Measurements from ENCODE around the gene AVL9. TPM values are rescaled to one million over a fixed set of nuclear protein-coding genes. Genes with fewer than 3 reads are reported as not detected.

Gene AVL9
- total RNA-seq = 25.4 and 52.4 TPM in 2 replicates
- polyA plus RNA-seq = 12.3 and 16.7 TPM in 2 replicates
- 18.2 and 21.2 TPM in 2 replicates for polyA plus RNA-seq (2012)
- 10.1 and 25.8 TPM in 2 replicates for polyA minus RNA-seq (ENCODE audit: low replicate concordance)

DNA sequence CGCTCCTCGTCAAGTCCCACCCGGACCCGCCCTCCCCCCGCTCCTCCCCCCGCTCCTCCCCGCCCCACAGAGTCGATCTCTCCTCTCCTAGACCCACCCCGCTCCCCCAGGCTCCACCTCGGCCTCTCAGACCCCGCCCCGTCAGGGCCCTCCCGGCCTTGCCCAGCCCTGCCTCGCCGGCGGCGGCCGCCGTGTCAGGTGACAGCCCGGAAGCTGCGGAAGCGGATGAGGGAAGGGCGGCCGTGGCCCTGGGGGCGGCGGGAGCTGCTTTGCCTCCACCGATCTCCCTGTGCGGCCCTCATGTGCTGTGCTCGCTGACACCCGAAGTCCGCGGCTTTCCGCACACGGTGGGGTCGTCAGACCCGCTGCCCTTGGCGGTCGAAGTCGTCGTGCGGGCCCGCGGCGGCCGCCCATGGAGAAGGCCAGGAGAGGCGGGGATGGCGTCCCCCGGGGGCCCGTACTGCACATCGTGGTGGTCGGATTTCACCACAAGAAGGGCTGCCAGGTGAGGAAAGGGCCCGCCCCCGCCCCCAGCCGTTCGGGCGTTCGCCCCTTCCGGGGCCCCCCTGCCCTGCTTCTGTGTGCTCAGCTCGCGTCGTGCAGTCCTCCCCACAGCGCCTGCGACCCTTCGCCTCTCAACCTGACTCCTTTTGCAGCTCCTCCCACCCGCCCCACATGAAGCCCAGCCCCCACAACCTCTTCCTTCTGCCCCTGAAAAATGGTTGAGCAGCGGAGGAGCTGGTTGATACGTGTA, at the start of gene AVL9:
Gene AVL9, plus strand, starts transcription at position 192 of the 754 bp plus-strand sequence. Its CDS starts 221 bp downstream, at position 413.
- peak within 1 kb of the TSS; percentile 87 for H2AFZ ChIP-seq (ENCODE audit: low read length)
- peak within 1 kb of the TSS; percentile 97 for H3K9ac ChIP-seq (ENCODE audit: insufficient read depth, low read length)
- peak; percentile 94 to 95 for DNase-seq (ENCODE audit: low read depth in 2 of 2)
- H4K20me1 ChIP-seq (ENCODE audit: control insufficient read depth, extremely low read depth, insufficient read depth, low read length) = no peaks in the 10 kb centered on the region
- H3K36me3 ChIP-seq (ENCODE audit: control insufficient read depth, insufficient read depth, low read length) = no peaks in the 10 kb centered on the region
- TF ChIP-seq, protein P1, sequence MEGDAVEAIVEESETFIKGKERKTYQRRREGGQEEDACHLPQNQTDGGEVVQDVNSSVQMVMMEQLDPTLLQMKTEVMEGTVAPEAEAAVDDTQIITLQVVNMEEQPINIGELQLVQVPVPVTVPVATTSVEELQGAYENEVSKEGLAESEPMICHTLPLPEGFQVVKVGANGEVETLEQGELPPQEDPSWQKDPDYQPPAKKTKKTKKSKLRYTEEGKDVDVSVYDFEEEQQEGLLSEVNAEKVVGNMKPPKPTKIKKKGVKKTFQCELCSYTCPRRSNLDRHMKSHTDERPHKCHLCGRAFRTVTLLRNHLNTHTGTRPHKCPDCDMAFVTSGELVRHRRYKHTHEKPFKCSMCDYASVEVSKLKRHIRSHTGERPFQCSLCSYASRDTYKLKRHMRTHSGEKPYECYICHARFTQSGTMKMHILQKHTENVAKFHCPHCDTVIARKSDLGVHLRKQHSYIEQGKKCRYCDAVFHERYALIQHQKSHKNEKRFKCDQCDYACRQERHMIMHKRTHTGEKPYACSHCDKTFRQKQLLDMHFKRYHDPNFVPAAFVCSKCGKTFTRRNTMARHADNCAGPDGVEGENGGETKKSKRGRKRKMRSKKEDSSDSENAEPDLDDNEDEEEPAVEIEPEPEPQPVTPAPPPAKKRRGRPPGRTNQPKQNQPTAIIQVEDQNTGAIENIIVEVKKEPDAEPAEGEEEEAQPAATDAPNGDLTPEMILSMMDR (conservative IDR thresholded peaks at IDR 0.05 in 1 of 2, IDR thresholded peaks at IDR 0.05 in 1 of 2; ENCODE audit: low read depth in 1 of 2, low read length in 2 of 2) = no peak
- no peak for TF ChIP-seq EZH2 (IDR thresholded peaks at IDR 0.05; ENCODE audit: low read length, missing control alignments)
- H3K9me3 ChIP-seq (ENCODE audit: control insufficient read depth, insufficient read depth, low read depth, low read length) = no peaks in the 10 kb centered on the region
- H3K27me3 ChIP-seq (ENCODE audit: control insufficient read depth, insufficient read depth, low read length) = no peaks in the 10 kb centered on the region
- H3K79me2 ChIP-seq (ENCODE audit: control insufficient read depth, insufficient read depth, low read length) = peaks cover 43% of the 10 kb centered on the region
- H3K27ac ChIP-seq (ENCODE audit: insufficient read depth, low read length) = peak within 1 kb of the TSS; percentile 98
- no peaks in the 10 kb centered on the region for H3K4me1 ChIP-seq (ENCODE audit: control insufficient read depth, extremely low read depth, insufficient read depth, low read length)
- peak within 1 kb of the TSS; percentile 76 to 96 (median 95) for H3K4me3 ChIP-seq (replicated peaks in 1 of 4; ENCODE audit: control extremely low read depth in 1 of 4, insufficient read depth in 1 of 4, low read depth in 3 of 4, low read length in 4 of 4)
- peak within 1 kb of the TSS; percentile 96 for H3K4me2 ChIP-seq (ENCODE audit: extremely low read depth, insufficient read depth, low read length)

DNA sequence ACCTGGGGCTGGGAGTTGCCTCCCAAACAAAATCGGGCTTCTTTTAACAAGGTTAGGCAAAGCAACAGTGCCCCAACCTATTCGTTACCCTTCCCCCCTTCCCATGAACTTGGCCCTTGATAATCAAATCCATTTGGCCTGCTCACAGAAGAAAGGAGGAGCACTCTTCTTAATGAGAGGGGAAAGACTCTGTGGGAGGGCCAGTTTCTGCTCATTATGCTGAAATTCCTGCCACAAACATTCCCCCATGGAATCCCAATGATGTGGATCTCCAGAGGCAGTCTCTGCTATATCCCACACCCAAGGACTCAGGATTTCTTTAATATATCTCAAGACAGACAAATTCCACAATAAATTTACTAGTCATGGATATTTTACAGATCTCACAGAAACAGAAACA, 48.1 kb upstream of the AVL9 start:
- Histone ChIP-seq H3K27me3 (ENCODE audit: control insufficient read depth, insufficient read depth, low read length) (no peaks in the 10 kb centered on the region), H3K4me1 (ENCODE audit: control insufficient read depth, extremely low read depth, insufficient read depth, low read length) (no peaks in the 10 kb centered on the region), H3K79me2 (ENCODE audit: control insufficient read depth, insufficient read depth, low read length) (no peaks in the 10 kb centered on the region), H3K9me3 (ENCODE audit: control insufficient read depth, insufficient read depth, low read depth, low read length) (no peaks in the 10 kb centered on the region), H3K4me3 (replicated peaks in 1 of 4; ENCODE audit: control extremely low read depth in 1 of 4, insufficient read depth in 1 of 4, low read depth in 3 of 4, low read length in 4 of 4) (no peak overlapping the region), H2AFZ (ENCODE audit: low read length) (no peak overlapping the region), H3K36me3 (ENCODE audit: control insufficient read depth, insufficient read depth, low read length) (no peaks in the 10 kb centered on the region), H3K27ac (ENCODE audit: insufficient read depth, low read length) (no peak overlapping the region), H3K9ac (ENCODE audit: insufficient read depth, low read length) (no peak overlapping the region), H3K4me2 (ENCODE audit: extremely low read depth, insufficient read depth, low read length) (no peak overlapping the region), H4K20me1 (ENCODE audit: control insufficient read depth, extremely low read depth, insufficient read depth, low read length) (no peaks in the 10 kb centered on the region)
- no peak for TF ChIP-seq EZH2 (IDR thresholded peaks at IDR 0.05; ENCODE audit: low read length, missing control alignments)
- TF ChIP-seq, protein P1 (conservative IDR thresholded peaks at IDR 0.05 in 1 of 2, IDR thresholded peaks at IDR 0.05 in 1 of 2; ENCODE audit: low read depth in 1 of 2, low read length in 2 of 2) = no peak
- no peak for DNase-seq (ENCODE audit: low read depth in 2 of 2)

GRCh38 chr7:32453341-32454011, 41.8 kb upstream of the AVL9 start:
- Histone ChIP-seq H3K79me2 (ENCODE audit: control insufficient read depth, insufficient read depth, low read length) (no peaks in the 10 kb centered on the region), H3K9ac (ENCODE audit: insufficient read depth, low read length) (no peak overlapping the region), H2AFZ (ENCODE audit: low read length) (no peak overlapping the region), H3K4me1 (ENCODE audit: control insufficient read depth, extremely low read depth, insufficient read depth, low read length) (no peaks in the 10 kb centered on the region), H4K20me1 (ENCODE audit: control insufficient read depth, extremely low read depth, insufficient read depth, low read length) (no peaks in the 10 kb centered on the region), H3K4me2 (ENCODE audit: extremely low read depth, insufficient read depth, low read length) (no peak overlapping the region), H3K36me3 (ENCODE audit: control insufficient read depth, insufficient read depth, low read length) (no peaks in the 10 kb centered on the region), H3K9me3 (ENCODE audit: control insufficient read depth, insufficient read depth, low read depth, low read length) (no peaks in the 10 kb centered on the region), H3K27me3 (ENCODE audit: control insufficient read depth, insufficient read depth, low read length) (no peaks in the 10 kb centered on the region), H3K27ac (ENCODE audit: insufficient read depth, low read length) (no peak overlapping the region), H3K4me3 (replicated peaks in 1 of 4; ENCODE audit: control extremely low read depth in 1 of 4, insufficient read depth in 1 of 4, low read depth in 3 of 4, low read length in 4 of 4) (no peak overlapping the region)
- TF ChIP-seq, protein P1 (conservative IDR thresholded peaks at IDR 0.05 in 1 of 2, IDR thresholded peaks at IDR 0.05 in 1 of 2; ENCODE audit: low read depth in 1 of 2, low read length in 2 of 2) = no peak
- TF ChIP-seq EZH2 (IDR thresholded peaks at IDR 0.05; ENCODE audit: low read length, missing control alignments) = no peak
- no peak for DNase-seq (ENCODE audit: low read depth in 2 of 2)

All from fibroblast of lung (primary cell).